HG02970 (cell line): ENCODE measurements around the gene BLTP2.

Experiments
- ATAC-seq: cut with Tn5 transposase; IDR thresholded peaks from one replicate; pipeline ENCODE4 v1.9.1; 2021; ENCODE audit warnings: mild to moderate bottlenecking, moderate library complexity, moderate number of reproducible peaks; ENCODE audit not compliant: unreplicated experiment, low FRiP score

BLTP2 gene

DNA sequence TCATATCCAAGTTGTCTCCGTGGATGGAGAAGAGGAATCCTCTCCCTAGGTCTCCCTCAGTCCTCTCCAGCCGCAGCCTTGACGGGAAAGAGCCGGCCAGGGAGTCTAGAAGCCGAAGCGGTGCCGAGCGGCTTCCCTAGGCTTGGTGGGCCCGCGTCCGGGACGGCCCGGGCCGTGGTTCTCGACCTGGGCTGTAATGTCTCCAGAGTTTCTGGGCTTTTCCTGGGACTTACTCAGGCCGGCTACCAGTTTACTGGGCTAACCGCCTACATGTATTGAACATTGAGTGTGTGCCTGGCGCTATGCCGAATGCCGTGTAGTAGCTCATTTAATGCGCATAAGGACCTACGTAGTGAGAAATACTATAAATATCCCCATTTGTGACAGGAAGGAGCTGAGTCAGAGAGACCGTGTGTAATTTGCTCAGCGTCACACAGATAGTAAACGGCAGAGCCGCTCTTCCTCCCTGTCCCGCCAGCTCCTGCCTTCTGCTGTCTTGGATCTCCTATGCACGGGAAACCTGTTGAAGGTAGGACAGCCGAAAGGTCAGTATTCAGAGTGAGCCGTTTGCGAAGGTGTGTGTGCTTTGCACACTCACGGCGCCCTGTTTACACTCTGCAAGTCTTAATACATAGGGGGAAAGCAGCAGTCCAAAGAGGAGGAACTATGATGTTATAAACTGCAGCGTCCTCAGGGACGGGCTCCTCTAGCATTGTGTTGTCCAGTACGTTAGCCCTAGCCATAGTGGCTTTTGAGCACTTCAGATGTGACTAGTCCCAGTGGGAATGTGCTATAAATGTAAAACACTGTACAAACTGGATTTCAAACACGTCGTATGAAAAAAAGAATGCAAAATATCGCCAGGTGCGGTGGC lies 45.4 kb downstream of the BLTP2 start:
- peak; percentile 32 for ATAC-seq

GRCh38 chr17:28598799-28599310 lies 46.1 kb downstream of the BLTP2 start, which contains the start of gene SPAG5:
Gene SPAG5 (minus strand): TSS chr17:28599025. CDS start chr17:28598946, 79 bp downstream.
- peak; percentile 85 for ATAC-seq

DNA sequence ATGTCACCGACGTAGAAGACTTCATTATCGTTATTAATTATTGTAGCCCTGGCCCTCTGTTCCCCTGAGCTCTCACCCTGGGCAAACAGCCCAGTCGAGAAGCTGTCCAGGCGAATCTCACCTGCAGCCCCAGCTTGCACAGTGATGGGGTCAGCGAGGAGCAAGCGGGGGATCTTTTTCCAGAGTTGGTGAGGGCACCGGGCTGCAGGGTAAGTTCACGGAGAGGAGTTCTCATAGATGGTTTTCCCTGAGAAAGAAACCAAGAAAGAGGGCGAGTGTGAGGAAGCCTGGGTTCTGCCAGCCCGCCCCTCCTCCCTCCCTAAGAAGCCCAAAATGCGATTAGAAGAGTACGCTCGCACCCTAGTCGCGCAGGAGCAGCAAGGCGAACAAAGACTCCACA lies 46.6 kb downstream of the BLTP2 start:
- ATAC-seq = no peak

DNA sequence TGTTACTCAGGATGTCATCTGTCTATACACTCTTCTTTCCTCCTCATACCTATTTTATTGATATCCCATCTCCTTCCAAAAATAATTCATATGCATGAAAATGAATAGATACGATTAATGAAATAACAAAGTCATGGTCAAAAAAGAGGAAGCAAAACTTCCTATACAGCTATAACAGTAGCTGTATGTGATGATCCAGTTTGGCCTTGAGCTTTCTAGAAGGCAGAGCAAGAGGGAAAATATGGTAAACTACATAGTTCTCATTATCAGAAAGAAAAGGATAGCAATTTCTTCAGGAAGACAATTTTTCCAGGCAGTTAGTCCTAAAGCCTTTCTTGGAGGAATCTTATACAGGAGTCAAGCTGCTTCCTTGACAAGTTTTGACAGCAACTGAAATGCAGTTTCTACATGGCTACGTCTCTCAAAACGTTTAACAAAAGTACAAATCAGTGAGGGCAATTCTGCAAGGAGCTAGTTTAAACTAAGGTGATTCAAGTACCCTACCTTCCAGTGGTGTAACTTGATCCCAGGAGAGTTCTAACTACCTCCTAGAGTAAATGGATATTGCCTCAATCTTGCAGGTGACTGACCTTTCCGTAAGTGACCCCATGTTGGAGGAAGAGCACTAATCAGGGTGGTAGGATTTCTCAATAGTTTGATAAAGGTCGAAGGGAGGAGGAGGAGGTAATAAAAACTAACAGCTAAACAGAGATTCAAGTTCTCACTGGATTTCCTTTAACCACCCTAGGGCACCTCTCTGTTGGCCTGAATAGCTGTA lies 47.2 kb downstream of the BLTP2 start:
- no peak for ATAC-seq
